ENCODE results near the gene BNC2.

The BNC2 gene

DNA sequence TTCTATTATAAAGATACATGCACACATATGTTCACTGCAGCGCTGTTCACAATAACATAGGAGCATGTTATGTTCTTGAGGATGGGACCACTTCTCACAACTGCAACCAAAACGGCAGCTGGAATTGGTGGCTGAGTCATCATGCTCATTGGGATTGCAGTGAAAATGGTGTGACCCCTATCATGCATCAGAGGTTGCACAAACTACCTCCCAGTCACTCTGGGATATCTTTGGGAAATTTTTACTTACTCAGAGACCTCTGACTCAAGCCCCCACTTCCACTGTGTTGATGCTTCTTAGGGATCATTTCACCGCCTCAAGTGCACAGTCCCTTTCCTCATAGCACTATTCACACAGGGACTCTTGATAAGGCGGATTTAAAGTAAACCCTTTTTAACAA lies 474.1 kb downstream of the BNC2 start:
- no peak for TF ChIP-seq CTCF (IDR thresholded peaks at IDR 0.05; ENCODE audit: low read depth, low read length, missing control alignments)
- H3K4me3 ChIP-seq (ENCODE audit: low read depth, low read length) = no peak overlapping the region
- no peak for DNase-seq (ENCODE audit: low read depth)

DNA sequence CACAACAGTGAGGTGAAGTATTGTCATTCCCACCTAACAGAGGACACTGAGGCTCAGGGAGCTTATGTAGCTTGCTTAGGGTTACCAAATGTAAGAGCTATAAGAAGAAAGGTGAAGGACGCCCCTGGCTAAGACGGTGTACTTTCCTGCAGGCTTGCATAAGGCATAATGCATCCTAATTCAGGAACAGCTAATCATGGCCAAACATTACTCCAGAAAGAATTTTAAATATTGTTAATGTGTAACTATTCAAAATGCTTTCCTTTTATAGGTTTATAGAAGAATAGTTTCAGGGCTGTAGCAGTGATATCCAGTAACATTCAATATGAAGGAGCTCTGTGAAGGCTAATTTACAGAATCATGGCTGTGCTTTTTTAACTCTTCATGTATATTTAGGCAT lies 479.1 kb downstream of the BNC2 start:
- H3K4me3 ChIP-seq (ENCODE audit: low read depth, low read length) = no peak overlapping the region
- TF ChIP-seq CTCF (IDR thresholded peaks at IDR 0.05; ENCODE audit: low read depth, low read length, missing control alignments) = no peak
- DNase-seq (ENCODE audit: low read depth) = no peak

GRCh38 chr9:16387382-16387781 lies 483.1 kb downstream of the BNC2 start:
- no peak for TF ChIP-seq CTCF (IDR thresholded peaks at IDR 0.05; ENCODE audit: low read depth, low read length, missing control alignments)
- DNase-seq (ENCODE audit: low read depth) = no peak

DNA sequence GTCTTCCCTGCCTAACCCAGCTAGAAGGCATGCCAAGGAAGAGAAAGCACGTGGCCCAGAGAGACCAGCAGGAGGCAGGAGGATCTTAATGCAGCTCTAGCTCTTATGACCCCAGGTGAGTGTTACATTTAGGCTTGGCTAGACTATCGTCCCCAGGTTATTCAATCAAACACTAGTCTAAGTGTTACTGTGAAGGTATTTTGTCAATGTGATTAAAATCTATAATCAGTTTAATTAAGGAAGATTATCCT lies 483.7 kb downstream of the BNC2 start:
- no peak for TF ChIP-seq CTCF (IDR thresholded peaks at IDR 0.05; ENCODE audit: low read depth, low read length, missing control alignments)
- H3K4me3 ChIP-seq (ENCODE audit: low read depth, low read length) = no peak overlapping the region
- DNase-seq (ENCODE audit: low read depth) = no peak

More at GRCh38 chr9:16387382-16387781, 483.1 kb downstream of the BNC2 start:
- no peak overlapping the region for H3K4me3 ChIP-seq (ENCODE audit: low read depth, low read length)

GRCh38 chr9:16386007-16386826 lies 484.3 kb downstream of the BNC2 start:
- TF ChIP-seq CTCF (IDR thresholded peaks at IDR 0.05; ENCODE audit: low read depth, low read length, missing control alignments) = no peak
- no peak for DNase-seq (ENCODE audit: low read depth)
- no peak overlapping the region for H3K4me3 ChIP-seq (ENCODE audit: low read depth, low read length)

DNA sequence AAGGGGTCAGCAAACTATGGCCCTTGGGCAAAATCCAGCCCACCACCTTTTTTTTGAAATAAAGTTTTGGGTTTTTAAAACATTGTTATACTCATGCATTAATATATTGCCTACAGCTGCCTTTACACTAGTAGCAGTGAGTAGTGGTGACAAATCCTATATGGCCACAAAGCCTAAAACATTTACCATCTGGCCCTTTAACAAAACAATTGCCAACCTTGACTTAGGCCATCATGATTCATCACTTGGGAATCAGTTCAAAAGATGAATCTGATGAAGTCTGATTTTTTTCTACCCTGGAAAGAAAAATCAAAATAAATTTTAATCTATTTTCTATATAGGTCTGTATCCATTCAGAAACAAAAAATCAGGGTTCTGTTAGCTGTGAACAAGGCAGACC lies 484.9 kb downstream of the BNC2 start:
- no peak for DNase-seq (ENCODE audit: low read depth)
- no peak for TF ChIP-seq CTCF (IDR thresholded peaks at IDR 0.05; ENCODE audit: low read depth, low read length, missing control alignments)
- H3K4me3 ChIP-seq (ENCODE audit: low read depth, low read length) = no peak overlapping the region

DNA sequence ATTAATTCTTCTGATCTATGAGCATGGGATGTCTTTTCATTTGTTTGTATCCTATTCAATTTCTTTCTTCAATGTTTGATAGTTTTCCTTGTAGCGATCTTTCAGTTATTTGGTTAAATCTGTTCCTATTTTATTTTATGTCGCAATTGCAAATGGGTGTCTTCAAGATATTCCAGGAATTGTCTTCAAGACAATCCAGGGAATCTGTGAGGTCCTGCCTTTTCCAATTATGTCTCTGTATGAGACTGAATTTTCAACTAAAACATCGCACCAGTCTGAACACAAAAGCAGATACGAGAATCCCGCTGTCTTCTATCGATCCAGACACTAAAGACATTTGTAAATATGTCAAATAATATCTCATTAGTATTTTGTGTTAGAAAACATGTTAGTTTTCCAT lies 485.5 kb downstream of the BNC2 start:
- TF ChIP-seq CTCF (IDR thresholded peaks at IDR 0.05; ENCODE audit: low read depth, low read length, missing control alignments) = no peak
- DNase-seq (ENCODE audit: low read depth) = no peak
- no peak overlapping the region for H3K4me3 ChIP-seq (ENCODE audit: low read depth, low read length)
